Epidermal melanocyte (primary cell): ENCODE results near the gene ABCA7.

Source experiments
- DNase-seq: peaks from one replicate; pipeline ENCODE4 v3.0.0; 2011; ENCODE audit warnings: low spot score; ENCODE audit not compliant: insufficient read length

Gene ABCA7

DNA sequence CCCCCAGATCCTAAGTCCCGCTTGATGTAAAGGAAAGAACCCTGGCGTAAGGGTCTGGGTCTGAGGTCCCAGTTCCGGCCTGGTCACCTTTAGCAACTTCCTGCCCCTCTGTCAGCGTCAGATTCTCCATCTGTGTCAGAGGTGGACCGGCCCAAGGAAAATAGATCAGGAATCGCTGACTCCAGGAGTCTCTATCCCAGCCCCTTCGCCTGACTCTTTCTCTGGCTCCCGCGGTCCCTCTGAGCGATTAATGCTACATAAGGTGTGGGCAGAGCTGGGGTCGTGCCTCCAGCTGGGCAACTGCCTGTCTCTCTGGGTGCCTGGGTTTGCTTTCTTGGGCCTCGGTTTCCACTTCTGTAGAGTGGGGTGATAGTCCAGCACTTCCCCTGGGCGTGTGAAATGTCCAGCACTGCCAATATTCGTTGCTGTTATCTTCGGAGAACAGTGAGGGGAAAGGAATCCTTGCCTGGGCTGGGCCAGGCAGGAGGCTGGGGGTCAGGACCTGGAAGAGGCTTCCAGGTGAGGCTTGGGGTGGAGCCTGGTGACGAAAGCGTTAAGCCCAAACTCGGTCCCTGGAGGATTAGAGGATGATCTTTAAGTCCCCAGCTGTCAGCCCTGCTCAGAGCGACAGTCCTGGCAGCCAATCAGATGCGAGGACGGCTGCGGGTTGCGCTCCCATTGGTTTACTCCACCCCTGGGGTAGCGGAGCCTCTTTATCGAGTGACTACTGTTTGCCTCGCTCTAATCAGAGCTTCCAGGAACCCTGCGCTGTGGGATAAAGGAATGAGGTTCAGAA is 767 bp downstream of the ABCA7 start:
- peak; percentile 100 for DNase-seq

DNA sequence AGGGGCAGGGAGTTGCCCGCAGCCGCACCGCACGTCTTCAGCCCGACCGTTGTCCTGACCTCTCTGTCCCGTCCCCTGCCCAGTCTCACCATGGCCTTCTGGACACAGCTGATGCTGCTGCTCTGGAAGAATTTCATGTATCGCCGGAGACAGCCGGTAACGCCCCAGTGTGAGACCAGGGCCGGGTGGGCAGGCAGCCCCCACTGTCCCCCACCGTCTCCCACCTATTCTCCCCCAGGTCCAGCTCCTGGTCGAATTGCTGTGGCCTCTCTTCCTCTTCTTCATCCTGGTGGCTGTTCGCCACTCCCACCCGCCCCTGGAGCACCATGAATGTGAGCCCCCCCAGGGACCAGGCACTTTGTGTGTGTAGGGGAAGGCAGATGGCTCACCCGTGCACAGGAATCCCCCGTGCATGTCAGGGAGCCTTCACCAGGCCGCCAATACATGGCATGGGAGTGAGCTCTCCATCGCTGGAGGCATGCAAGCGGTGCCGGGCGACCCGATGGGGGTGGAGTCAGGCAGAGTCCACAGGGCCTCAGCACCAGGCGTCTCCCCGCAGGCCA is 1.4 kb downstream of the ABCA7 start:
- DNase-seq, result no peak

DNA sequence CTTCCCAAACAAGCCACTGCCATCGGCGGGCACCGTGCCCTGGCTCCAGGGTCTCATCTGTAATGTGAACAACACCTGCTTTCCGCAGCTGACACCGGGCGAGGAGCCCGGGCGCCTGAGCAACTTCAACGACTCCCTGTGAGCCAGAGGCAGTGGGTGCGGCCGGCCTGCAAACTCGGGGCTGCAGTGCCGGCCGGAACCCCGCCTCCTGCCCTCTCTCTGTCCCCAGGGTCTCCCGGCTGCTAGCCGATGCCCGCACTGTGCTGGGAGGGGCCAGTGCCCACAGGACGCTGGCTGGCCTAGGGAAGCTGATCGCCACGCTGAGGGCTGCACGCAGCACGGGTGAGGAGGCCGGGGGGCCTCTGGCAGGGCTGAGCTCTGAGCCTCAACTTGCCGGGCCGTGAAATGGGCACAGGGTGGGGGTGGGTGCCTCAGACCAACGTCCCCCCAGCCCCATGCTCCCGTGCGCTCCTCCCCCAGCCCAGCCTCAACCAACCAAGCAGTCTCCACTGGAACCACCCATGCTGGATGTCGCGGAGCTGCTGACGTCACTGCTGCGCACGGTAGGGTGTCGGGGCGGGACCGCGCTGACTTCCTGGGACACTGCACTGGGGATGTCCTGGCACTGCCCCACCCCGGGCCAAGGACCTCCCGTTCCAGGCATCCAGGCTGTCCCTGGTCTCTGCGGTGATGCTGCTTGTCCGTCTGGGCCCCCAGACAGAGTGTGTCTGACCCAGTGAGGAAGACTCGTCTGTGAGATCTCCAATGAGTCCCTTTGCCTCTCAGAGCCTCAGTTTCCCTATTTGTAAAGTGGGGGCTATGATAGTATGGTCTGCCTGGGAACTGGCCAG is 2.2 kb downstream of the ABCA7 start:
- DNase-seq, result no peak

DNA sequence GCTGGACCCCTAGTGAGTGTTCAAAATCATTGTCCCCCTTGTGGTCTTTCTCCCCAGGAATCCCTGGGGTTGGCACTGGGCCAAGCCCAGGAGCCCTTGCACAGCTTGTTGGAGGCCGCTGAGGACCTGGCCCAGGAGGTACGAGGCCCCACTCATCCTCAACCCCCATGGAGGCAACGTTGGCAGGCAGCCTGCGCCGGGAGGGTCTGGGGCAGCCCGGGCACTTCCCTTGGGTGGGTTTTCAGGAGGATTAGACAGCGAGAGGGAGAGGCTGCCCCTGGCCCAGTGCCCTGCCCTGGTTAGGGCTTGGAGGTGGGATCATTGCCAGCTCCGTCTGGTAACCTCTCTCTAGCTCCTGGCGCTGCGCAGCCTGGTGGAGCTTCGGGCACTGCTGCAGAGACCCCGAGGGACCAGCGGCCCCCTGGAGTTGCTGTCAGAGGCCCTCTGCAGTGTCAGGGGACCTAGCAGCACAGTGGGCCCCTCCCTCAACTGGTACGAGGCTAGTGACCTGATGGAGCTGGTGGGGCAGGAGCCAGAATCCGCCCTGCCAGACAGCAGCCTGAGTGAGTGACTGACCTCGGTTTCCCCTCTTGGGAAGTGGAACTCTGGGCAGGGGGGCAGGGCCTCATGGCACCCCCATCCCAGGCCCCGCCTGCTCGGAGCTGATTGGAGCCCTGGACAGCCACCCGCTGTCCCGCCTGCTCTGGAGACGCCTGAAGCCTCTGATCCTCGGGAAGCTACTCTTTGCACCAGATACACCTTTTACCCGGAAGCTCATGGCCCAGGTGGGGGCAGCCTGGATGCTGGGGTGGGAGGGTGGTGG is 3.0 kb downstream of the ABCA7 start:
- DNase-seq, result peak; percentile 6

DNA sequence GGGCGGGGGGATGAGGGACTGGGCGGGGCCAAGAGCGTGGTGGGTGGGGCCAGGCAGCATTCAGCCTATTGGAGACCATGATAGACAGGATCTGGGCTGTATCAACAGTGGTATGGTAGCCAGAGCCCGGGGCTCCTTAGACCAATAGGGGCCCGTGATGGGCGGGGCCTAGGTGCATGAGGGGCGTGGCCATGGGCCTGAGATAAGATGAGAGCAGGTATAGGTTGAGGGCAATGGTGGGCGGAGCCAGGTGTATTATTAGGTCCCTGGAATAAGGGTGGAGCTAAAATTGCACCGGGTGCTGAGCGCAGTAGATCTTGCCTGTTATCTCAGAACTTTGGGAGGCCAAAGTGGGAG is 5.3 kb downstream of the ABCA7 start:
- no peak for DNase-seq

DNA sequence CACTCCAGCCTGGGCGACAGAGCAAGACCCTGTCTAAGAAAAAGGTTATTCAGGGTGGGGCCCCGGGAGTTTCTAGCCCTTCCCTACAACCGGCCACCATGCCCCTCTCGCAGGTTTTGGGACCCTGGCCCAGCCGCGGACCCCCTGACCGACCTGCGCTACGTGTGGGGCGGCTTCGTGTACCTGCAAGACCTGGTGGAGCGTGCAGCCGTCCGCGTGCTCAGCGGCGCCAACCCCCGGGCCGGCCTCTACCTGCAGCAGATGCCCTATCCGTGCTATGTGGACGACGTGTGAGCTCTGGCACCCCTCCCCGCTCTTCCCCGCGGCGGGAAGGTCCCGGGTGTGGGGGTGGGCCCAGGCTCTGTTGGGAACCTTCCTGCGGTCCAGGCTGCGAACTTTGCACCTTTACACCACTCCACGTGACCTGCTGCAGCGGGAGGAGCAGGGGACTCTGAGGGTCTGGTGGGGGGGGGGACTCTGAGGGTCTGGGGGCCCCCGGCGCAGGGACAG is 6.3 kb downstream of the ABCA7 start:
- no peak for DNase-seq

DNA sequence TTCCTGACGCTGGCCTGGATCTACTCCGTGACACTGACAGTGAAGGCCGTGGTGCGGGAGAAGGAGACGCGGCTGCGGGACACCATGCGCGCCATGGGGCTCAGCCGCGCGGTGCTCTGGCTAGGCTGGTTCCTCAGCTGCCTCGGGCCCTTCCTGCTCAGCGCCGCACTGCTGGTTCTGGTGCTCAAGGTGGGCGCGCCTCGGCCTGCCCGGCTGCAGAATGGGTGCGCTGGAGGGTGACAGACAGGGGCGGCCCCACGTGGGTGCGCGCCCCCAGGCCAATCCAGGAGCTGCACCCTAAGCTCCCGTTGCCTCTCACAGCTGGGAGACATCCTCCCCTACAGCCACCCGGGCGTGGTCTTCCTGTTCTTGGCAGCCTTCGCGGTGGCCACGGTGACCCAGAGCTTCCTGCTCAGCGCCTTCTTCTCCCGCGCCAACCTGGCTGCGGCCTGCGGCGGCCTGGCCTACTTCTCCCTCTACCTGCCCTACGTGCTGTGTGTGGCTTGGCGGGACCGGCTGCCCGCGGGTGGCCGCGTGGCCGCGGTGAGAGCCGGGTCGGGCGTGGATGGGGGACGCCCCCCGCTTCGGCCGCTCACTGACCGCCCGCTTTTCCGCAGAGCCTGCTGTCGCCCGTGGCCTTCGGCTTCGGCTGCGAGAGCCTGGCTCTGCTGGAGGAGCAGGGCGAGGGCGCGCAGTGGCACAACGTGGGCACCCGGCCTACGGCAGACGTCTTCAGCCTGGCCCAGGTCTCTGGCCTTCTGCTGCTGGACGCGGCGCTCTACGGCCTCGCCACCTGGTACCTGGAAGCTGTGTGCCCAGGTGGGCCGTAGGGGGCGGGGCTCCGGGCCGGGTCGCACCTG is 7.2 kb downstream of the ABCA7 start:
- DNase-seq, result no peak

DNA sequence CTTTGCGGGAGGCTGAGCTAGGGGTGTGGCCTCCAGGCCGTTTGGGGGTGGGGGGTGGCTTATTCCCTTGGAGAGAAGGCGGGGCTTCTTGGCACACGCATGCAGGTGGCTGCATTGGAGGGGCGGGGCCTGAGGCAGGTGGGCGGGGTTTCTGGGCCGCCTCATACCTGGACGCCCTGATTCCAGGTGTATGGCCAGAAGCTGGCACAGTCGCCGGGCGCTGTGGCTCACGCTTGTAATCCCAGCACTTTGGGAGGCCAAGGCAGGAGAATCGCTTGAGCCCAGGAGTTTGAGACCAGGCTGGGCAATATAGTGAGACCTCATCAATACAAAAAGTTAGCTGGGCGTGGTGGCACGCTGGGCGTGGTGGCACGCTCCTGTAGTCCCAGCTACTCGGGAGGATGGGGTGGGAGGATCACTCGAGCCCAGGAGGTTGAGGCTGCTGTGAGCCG is 7.8 kb downstream of the ABCA7 start:
- DNase-seq, result no peak

DNA sequence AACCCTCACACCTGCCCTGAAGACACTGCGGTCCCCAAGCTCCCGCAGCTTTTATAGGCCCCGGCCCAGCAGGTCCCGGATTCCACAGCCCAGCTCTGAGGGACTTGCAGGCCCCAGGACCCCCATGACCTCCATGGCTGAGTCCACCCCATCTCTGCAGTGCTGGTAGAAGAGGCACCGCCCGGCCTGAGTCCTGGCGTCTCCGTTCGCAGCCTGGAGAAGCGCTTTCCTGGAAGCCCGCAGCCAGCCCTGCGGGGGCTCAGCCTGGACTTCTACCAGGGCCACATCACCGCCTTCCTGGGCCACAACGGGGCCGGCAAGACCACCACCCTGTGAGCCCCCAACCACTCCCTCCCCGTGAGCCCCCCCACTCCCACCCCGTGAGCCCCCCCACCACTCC is 9.2 kb downstream of the ABCA7 start:
- DNase-seq, result no peak

DNA sequence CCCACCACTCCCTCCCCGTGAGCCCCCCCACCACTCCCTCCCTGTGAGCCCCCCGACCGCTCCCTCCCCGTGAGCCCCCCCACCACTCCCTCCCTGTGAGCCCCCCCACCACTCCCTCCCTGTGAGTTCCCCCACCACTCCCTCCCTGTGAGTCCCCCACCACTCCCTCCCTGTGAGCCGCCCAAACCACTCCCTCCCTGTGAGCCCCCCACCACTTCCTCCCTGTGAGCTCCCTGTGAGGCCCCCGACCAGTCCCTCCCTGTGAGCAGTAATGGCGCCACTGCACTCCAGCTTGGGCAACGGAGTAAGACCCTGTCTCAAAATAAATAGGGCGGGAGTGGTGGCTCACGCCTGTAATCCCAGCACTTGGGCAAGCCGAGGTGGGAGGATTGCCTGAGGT is 9.9 kb downstream of the ABCA7 start:
- no peak for DNase-seq

DNA sequence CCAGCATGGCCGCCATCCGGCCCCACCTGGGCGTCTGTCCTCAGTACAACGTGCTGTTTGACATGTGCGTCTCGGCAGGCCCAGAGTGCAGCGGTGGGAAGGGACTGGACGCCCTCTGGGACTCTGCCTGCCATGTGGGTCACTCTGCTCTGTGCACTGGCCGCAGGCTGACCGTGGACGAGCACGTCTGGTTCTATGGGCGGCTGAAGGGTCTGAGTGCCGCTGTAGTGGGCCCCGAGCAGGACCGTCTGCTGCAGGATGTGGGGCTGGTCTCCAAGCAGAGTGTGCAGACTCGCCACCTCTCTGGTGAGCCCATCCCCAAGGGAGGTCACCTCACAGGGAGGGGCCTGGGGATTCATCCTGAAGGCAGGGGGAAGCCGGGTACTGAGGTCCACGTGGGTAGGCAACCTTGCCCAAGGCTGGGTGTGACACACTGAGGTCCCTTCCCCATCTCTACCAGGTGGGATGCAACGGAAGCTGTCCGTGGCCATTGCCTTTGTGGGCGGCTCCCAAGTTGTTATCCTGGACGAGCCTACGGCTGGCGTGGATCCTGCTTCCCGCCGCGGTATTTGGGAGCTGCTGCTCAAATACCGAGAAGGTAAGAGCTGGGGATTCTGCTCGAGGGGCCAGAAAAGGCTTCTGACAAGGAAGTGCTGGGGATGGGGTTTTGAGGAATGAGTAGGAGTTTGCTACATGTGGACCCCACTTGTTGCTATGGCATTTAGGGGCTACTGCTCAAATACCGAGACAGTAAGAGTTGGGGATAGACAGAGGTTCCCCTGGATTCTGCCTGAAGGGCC is 11.3 kb downstream of the ABCA7 start:
- DNase-seq, result no peak

DNA sequence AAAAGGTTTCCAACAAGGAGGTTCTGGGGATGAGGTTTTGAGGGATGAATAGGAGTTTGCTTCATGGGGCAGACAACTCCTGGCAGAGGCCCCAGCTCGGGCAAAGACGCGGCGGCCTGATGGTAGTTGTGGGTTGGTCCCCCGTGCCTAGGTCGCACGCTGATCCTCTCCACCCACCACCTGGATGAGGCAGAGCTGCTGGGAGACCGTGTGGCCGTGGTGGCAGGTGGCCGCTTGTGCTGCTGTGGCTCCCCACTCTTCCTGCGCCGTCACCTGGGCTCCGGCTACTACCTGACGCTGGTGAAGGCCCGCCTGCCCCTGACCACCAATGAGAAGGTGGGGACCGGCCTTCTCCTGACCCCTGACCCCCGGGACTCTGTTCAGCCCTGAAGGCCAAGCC is 11.9 kb downstream of the ABCA7 start:
- no peak for DNase-seq

DNA sequence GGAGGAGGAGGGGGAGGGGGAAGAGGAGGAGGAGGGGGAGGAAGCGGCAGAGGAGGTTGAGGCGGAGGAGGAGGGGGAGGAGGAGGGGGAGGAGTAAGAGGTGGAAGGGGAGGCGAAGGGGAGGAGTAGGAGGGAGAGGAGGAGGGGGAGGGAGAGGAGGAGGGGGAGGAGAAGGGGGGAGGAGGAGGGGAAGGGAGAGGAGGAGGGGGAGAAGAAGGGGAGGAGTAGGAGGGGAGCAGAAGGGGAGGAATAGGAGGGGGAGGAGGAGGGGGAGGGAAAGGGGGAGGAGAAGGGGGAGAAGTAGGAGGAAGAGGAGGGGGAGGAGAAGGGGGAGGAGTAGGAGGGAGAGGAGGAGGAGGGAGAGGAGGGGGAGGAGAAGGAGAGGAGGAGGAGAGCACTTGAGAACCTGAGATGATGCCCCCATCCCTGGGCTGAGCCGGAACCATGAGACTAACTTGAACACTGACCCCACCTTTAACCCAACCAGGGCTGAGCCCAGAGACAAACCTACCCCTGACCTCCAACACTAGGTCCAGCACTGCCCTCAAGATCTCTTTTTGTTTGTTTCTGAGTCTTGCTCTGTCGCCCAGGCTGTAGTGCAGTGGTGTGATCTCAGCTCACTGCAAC is 12.6 kb downstream of the ABCA7 start:
- DNase-seq, result no peak

DNA sequence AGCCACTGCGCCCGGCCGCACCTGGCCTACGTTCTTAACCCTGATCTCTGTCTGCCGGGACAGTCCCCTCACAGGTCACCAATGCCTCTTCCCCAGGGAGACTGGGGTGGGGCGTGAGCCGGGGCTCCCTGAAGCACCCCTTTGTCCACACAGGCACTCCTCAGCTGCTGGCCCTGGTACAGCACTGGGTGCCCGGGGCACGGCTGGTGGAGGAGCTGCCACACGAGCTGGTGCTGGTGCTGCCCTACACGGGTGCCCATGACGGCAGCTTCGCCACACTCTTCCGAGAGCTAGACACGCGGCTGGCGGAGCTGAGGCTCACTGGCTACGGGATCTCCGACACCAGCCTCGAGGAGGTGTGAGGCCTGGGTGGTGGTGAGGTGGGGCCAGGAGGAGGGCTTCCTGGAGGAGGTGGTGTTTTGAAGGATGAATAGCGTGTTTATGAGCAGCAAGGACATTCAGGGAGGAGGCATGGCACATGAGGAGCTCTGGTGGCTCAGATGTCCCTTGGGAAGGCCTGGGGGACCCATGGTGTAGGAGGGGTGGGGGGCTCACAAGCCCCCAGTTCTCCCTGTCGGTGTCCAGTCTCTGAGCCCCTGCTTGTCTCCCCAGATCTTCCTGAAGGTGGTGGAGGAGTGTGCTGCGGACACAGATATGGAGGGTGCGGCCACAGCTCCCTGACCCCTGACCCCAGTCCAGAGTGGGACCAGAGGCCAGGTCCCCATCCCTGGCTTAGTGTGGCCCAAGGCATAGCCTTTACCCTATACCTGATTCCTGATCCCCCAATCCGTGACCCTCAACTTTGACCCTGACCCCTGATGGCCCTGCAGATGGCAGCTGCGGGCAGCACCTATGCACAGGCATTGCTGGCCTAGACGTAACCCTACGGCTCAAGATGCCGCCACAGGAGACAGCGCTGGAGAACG is 13.5 kb downstream of the ABCA7 start:
- DNase-seq, result no peak

DNA sequence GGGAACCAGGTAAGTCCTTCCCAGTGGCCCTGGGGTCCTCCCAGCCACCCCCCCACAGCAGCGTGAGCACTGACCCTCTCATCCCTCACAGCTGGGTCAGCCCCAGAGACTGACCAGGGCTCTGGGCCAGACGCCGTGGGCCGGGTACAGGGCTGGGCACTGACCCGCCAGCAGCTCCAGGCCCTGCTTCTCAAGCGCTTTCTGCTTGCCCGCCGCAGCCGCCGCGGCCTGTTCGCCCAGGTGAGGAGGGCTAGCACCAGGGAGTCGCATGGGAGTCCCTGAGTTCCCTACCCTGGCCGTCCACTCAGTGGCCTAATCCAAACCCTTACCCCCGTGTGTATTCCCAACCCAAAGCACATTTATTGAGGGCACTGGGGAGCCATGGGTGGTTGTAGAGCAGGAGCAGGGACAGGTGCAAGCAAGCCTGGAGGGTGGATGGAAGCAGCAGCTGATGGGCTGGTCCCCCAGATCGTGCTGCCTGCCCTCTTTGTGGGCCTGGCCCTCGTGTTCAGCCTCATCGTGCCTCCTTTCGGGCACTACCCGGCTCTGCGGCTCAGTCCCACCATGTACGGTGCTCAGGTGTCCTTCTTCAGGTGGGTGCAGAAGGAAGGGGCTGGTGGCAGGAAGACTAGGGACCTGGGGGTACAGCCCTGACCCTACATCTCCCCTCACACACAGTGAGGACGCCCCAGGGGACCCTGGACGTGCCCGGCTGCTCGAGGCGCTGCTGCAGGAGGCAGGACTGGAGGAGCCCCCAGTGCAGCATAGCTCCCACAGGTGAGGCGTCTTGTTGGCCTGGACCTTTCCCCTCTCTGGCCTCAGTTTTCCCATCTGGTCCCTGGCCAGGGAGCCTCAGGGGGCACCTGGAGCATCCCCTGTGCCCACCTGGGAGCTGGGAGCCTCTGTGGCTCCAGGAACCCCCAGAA is 14.5 kb downstream of the ABCA7 start:
- no peak for DNase-seq

DNA sequence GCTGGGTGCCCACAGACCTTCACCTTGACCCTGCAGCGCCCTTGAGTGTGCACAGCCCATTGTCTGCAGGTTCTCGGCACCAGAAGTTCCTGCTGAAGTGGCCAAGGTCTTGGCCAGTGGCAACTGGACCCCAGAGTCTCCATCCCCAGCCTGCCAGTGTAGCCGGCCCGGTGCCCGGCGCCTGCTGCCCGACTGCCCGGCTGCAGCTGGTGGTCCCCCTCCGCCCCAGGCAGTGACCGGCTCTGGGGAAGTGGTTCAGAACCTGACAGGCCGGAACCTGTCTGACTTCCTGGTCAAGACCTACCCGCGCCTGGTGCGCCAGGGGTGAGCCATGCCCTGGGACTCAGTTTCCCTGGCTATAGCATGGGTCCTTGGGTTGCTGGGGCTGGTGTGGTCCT is 15.1 kb downstream of the ABCA7 start:
- DNase-seq, result no peak
